Brain microvascular endothelial cell (primary cell): ENCODE data around the gene WDR83.

Experiments
- DNase-seq: peaks from one replicate; pipeline ENCODE4 v3.0.0-alpha.2; 2020
- H3K27ac ChIP-seq: fragments of 250-450 bp; sonication (Bioruptor Pico); 2 replicates; pipeline ENCODE4 v1.5.1; 2020; ENCODE audit warnings: mild to moderate bottlenecking, moderate library complexity
- H3K27me3 ChIP-seq: fragments of 250-450 bp; sonication (Bioruptor Pico); replicated peaks from 2 replicates; pipeline ENCODE4 v1.5.1; 2020; ENCODE audit warnings: mild to moderate bottlenecking
- H3K36me3 ChIP-seq: fragments of 250-450 bp; sonication (Bioruptor Pico); replicated peaks from 2 replicates; pipeline ENCODE4 v1.5.1; 2020; ENCODE audit warnings: mild to moderate bottlenecking
- H3K4me3 ChIP-seq: 2 replicates; pipeline ENCODE4 v1.5.1; 2011; ENCODE audit warnings: low read depth, mild to moderate bottlenecking, control low read depth, low read length, moderate library complexity
- CTCF ChIP-seq: IDR thresholded peaks from 2 replicates; pipeline ENCODE4 v1.5.1; 2011; ENCODE audit warnings: low read depth, mild to moderate bottlenecking, moderate library complexity, low read length, control low read depth, inconsistent platforms; ENCODE audit errors: missing control alignments
- in situ Hi-C: cut with HindIII; loops from 2 replicates; pipeline ENCODE4 v1.10.0; 2017; ENCODE audit warnings: low sequenced_read_pairs, low pct_ligation_motif_present

The WDR83 gene

GRCh38 chr19:12667731-12668302, 1.2 kb downstream of the WDR83 start:
- Histone ChIP-seq H3K4me3 (peak overlapping the region; percentile 96), H3K27ac (no peak overlapping the region)

GRCh38 chr19:12668346-12668745, 1.7 kb downstream of the WDR83 start:
- in situ Hi-C loops, result no loop called here

More at GRCh38 chr19:12667731-12668302, 1.2 kb downstream of the WDR83 start:
- no peak for TF ChIP-seq CTCF
- in situ Hi-C loops, result no loop called here
- no peaks in the 10 kb centered on the region for H3K27me3 ChIP-seq
- peaks cover 18% of the 10 kb centered on the region for H3K36me3 ChIP-seq
- DNase-seq, result no peak

GRCh38 chr19:12668932-12669269, 2.3 kb downstream of the WDR83 start:
- DNase-seq, result peak; percentile 60
- in situ Hi-C loops, result no loop called here
- Histone ChIP-seq H3K27ac (peak overlapping the region; percentile 96), H3K27me3 (no peaks in the 10 kb centered on the region), H3K4me3 (peak overlapping the region; percentile 96), H3K36me3 (peaks cover 18% of the 10 kb centered on the region)
- TF ChIP-seq CTCF, result no peak

More at GRCh38 chr19:12668346-12668745, 1.7 kb downstream of the WDR83 start:
- peak overlapping the region; percentile 96 for H3K27ac ChIP-seq
- no peak for TF ChIP-seq CTCF
- no peaks in the 10 kb centered on the region for H3K27me3 ChIP-seq
- no peak for DNase-seq
- peak overlapping the region; percentile 96 for H3K4me3 ChIP-seq
- peaks cover 16% of the 10 kb centered on the region for H3K36me3 ChIP-seq

GRCh38 chr19:12669270-12670158, 2.9 kb downstream of the WDR83 start:
- Histone ChIP-seq H3K27me3 (no peaks in the 10 kb centered on the region), H3K36me3 (peaks cover 23% of the 10 kb centered on the region), H3K27ac (peak overlapping the region; percentile 96), H3K4me3 (peak overlapping the region; percentile 96)
- TF ChIP-seq CTCF, result peak; percentile 11
- in situ Hi-C loops, result no loop called here
- DNase-seq, result peak; percentile 61

GRCh38 chr19:12670159-12670928, 3.7 kb downstream of the WDR83 start:
- no peak overlapping the region for H3K27ac ChIP-seq
- H3K27me3 ChIP-seq, result no peaks in the 10 kb centered on the region
- peaks cover 26% of the 10 kb centered on the region for H3K36me3 ChIP-seq
- in situ Hi-C loops, result no loop called here
- no peak for TF ChIP-seq CTCF
- no peak for DNase-seq
- peak overlapping the region; percentile 96 for H3K4me3 ChIP-seq
